COLO668 (cell line): ENCODE measurements around the gene GAGE10.
"Not testable (repeated sequence)": the region's sequence is repeated elsewhere in the genome, so short reads cannot be mapped to it uniquely, and the experiment has no call there.

ENCODE experiments used
- DNase-seq: peaks from one replicate; lab custom pipeline; 2025; ENCODE audit not compliant: unreplicated experiment; lab: John Stamatoyannopoulos, UW

GAGE10 gene

DNA sequence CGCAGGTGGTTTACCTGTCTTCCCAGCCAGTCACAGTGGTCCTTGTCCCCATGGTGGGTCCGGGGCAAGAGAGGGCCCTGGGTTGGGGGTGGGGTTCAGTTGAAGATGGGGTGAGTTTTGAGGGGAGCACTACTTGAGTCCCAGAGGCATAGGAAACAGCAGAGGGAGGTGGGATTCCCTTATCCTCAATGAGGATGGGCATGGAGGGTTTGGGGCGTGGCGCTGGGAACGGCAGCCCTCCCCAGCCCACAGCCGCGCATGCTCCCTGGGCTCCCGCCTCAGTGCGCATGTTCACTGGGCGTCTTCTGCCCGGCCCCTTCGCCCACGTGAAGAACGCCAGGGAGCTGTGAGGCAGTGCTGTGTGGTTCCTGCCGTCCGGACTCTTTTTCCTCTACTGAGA, 18.3 kb downstream of the GAGE10 start, which contains the start of gene GAGE12J:
Gene GAGE12J (plus strand): TSS at position 301 of the 400 bp plus-strand sequence. CDS start 1,157 bp downstream, outside the sequence.
- DNase-seq = not testable (repeated sequence)

DNA sequence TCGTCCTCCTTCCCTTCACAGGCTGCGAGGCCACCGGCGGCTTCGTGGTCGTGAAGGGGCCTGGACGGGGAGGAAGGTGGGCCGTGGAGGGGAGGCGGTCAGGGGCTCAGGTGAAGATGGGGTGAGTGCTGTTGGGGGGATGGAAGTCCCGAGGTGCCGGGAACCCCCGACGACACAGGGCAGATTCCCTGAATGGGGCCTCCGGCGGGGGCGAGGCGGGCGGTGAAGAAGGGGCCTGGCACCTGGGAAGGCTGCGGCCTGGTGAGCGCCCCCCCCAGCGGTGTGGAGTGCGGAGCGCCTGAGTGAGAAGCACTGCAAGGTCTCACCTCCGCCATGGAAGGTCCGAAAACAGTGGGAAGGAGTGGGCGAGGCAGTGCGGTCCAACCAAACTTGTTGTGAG, 18.8 kb downstream of the GAGE10 start:
- not testable (repeated sequence) for DNase-seq

DNA sequence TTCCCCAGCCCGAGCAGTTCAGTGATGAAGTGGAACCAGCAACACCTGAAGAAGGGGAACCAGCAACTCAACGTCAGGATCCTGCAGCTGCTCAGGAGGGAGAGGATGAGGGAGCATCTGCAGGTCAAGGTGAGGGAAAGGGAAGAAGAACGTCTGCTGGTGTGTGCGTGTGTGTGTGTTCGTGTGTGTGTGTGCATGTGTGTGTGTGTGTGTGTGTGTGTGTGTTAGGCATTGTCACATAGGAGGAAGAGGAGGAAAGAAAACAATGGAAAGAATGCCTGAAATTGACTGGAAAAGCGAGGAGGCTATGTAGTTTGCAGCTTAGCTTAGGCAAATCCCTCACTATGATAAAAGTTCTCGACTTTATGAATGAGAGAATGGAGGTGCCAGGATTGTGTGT, 20.3 kb downstream of the GAGE10 start:
- DNase-seq = not testable (repeated sequence)

DNA sequence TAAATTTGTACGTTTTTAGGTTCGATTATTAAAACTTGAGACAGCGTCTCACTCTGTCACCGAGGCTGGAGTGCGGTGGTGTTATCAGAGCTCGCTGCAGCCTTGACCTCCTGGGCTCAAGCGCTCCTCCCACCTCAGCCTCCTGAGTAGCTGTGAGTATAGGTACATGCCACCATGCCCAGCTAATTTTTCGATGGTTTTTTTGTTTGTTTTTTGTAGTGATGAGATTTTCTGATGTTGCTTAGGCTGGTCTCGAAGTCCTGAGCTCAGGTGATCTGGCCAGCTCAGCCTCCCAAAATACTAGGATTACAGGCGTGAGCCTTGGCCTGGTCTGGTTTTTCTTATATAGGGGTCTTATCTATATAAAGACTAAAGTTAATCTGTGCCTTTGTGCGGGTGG, 27.0 kb downstream of the GAGE10 start:
- not testable (repeated sequence) for DNase-seq

DNA sequence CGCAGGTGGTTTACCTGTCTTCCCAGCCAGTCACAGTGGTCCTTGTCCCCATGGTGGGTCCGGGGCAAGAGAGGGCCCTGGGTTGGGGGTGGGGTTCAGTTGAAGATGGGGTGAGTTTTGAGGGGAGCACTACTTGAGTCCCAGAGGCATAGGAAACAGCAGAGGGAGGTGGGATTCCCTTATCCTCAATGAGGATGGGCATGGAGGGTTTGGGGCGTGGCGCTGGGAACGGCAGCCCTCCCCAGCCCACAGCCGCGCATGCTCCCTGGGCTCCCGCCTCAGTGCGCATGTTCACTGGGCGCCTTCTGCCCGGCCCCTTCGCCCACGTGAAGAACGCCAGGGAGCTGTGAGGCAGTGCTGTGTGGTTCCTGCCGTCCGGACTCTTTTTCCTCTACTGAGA, 27.8 kb downstream of the GAGE10 start, which contains the start of gene GAGE13:
Gene GAGE13 (plus strand): TSS at position 301 of the 400 bp plus-strand sequence. CDS start 1,156 bp downstream, outside the sequence.
- DNase-seq = not testable (repeated sequence)

DNA sequence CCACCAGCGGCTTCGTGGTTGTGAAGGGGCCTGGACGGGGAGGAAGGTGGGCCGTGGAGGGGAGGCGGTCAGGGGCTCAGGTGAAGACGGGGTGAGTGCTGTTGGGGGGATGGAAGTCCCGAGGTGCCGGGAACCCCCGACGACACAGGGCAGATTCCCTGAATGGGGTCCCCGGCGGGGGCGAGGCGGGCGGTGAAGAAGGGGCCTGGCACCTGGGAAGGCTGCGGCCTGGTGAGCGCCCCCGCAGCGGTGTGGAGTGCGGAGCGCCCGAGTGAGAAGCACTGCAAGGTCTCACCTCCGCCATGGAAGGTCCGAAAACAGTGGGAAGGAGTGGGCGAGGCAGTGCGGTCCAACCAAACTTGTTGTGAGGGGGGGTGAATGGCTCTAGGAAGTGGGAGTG, 28.4 kb downstream of the GAGE10 start:
- not testable (repeated sequence) for DNase-seq

DNA sequence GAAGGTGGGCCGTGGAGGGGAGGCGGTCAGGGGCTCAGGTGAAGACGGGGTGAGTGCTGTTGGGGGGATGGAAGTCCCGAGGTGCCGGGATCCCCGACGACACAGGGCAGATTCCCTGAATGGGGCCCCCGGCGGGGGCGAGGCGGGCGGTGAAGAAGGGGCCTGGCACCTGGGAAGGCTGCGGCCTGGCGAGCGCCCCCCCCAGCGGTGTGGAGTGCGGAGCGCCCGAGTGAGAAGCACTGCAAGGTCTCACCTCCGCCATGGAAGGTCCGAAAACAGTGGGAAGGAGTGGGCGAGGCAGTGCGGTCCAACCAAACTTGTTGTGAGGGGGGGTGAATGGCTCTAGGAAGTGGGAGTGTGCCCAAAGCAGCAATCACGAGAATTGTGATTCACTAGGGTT, 38.0 kb downstream of the GAGE10 start:
- not testable (repeated sequence) for DNase-seq

DNA sequence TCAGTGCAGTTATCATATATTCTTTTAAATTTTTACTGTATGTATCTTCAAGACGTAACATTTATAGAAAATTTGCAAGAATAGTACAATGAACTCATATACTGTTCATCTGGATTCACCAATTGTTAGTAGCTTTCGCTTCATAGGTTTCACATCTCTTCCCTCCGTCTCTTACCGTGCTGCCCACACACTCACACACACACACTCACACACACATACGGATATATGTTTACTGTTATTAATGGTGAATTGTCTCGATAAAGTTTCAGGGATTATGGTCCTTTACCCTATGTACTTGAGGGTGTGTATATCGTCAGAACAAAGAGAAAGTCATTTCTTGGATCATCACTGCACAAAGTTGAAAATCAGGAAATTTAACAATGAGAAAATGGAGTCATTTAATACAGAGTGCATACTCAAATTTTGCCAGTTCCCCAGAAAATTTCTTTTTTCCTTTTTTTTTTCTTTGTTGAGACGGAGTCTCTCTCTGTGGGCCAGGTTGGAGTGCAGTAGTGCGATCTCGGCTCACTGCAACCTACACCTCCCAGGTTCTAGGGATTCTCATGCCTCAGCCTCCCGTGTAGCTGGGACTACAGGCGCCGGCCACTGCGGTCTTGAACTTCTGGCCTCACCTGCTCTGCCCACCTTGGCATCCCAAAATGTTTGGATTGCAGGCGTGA, 41.2 kb downstream of the GAGE10 start:
- DNase-seq = not testable (repeated sequence)

DNA sequence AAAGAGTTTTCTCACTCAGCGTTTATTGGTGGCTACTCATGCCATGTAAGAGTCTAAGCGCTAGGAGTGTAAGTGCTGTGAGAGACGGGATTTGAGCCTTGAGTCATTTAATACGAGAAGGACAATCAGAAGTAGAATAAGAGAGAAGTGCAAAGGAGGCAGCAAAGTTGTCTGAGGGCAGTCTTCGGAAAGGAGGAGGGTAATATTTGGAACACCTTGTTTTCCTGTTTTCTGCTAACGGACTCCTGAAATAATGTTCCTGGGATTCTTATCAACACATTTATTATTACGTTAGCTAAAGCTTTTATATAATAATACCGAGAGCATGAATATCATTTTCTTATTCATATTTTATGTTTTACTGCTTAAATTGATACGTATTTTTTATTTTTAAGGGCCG, 42.0 kb downstream of the GAGE10 start:
- DNase-seq = not testable (repeated sequence)

DNA sequence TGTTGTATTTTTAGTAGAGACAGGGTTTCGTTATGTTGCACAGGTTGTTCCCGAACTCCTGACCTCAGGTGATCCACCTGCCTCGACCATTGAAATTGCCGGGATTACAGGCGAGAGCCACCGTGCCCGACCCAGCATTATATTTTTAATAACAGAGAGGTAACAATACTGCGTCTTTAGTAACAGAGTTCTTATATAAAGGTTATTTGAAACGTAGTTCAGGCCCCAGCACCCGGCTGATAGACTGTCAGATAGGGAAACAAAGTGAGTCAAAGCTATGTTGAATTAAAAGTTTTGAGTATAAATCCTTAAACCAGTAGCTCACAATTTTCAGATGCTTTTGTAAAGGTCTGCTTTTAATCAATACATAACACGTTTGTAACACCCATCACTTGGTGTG, 42.7 kb downstream of the GAGE10 start:
- not testable (repeated sequence) for DNase-seq
